ENCODE measurements around the gene AGAP1.

The AGAP1 gene

GRCh38 chr2:235705296-235705695 is 211.5 kb downstream of the AGAP1 start:
- H3K9me3 ChIP-seq (ENCODE audit: control insufficient read depth, low read length) = no peaks in the 10 kb centered on the region
- no peak for DNase-seq (ENCODE audit: low read depth)
- no peak overlapping the region for H3K4me3 ChIP-seq (ENCODE audit: low read length)
- no peaks in the 10 kb centered on the region for H3K27me3 ChIP-seq (replicated peaks; ENCODE audit: control insufficient read depth, insufficient read depth, low read length)
- H3K36me3 ChIP-seq (ENCODE audit: control insufficient read depth, insufficient read depth, low read length, severe bottlenecking) = no peaks in the 10 kb centered on the region
- no peak overlapping the region for H3K9ac ChIP-seq (ENCODE audit: low read length)
- peaks cover 16% of the 10 kb centered on the region for H3K4me1 ChIP-seq (ENCODE audit: control insufficient read depth, insufficient read depth, low read length)

GRCh38 chr2:235706506-235706905 is 212.7 kb downstream of the AGAP1 start:
- peaks cover 7% of the 10 kb centered on the region for H3K36me3 ChIP-seq (ENCODE audit: control insufficient read depth, insufficient read depth, low read length, severe bottlenecking)
- no peaks in the 10 kb centered on the region for H3K27me3 ChIP-seq (replicated peaks; ENCODE audit: control insufficient read depth, insufficient read depth, low read length)
- H3K4me1 ChIP-seq (ENCODE audit: control insufficient read depth, insufficient read depth, low read length) = peaks cover 16% of the 10 kb centered on the region
- no peak for DNase-seq (ENCODE audit: low read depth)
- H3K9me3 ChIP-seq (ENCODE audit: control insufficient read depth, low read length) = no peaks in the 10 kb centered on the region
- H3K9ac ChIP-seq (ENCODE audit: low read length) = no peak overlapping the region
- H3K4me3 ChIP-seq (ENCODE audit: low read length) = no peak overlapping the region

GRCh38 chr2:235707411-235708096 is 213.7 kb downstream of the AGAP1 start:
- Histone ChIP-seq H3K4me3 (ENCODE audit: low read length) (no peak overlapping the region), H3K4me1 (ENCODE audit: control insufficient read depth, insufficient read depth, low read length) (peaks cover 12% of the 10 kb centered on the region), H3K36me3 (ENCODE audit: control insufficient read depth, insufficient read depth, low read length, severe bottlenecking) (peaks cover 7% of the 10 kb centered on the region), H3K27me3 (replicated peaks; ENCODE audit: control insufficient read depth, insufficient read depth, low read length) (no peaks in the 10 kb centered on the region), H3K9ac (ENCODE audit: low read length) (no peak overlapping the region), H3K9me3 (ENCODE audit: control insufficient read depth, low read length) (no peaks in the 10 kb centered on the region)
- DNase-seq (ENCODE audit: low read depth) = no peak

GRCh38 chr2:235709124-235709813 is 215.4 kb downstream of the AGAP1 start:
- peak; percentile 7 for DNase-seq (ENCODE audit: low read depth)
- Histone ChIP-seq H3K27me3 (replicated peaks; ENCODE audit: control insufficient read depth, insufficient read depth, low read length) (no peaks in the 10 kb centered on the region), H3K9ac (ENCODE audit: low read length) (no peak overlapping the region), H3K36me3 (ENCODE audit: control insufficient read depth, insufficient read depth, low read length, severe bottlenecking) (peaks cover 7% of the 10 kb centered on the region), H3K4me1 (ENCODE audit: control insufficient read depth, insufficient read depth, low read length) (peaks cover 2% of the 10 kb centered on the region), H3K4me3 (ENCODE audit: low read length) (no peak overlapping the region), H3K9me3 (ENCODE audit: control insufficient read depth, low read length) (no peaks in the 10 kb centered on the region)

- Histone ChIP-seq H3K36me3 (ENCODE audit: control insufficient read depth, insufficient read depth, low read length, severe bottlenecking) (peaks cover 7% of the 10 kb centered on the region), H3K27me3 (replicated peaks; ENCODE audit: control insufficient read depth, insufficient read depth, low read length) (no peaks in the 10 kb centered on the region), H3K9me3 (ENCODE audit: control insufficient read depth, low read length) (no peaks in the 10 kb centered on the region), H3K4me3 (ENCODE audit: low read length) (no peak overlapping the region), H3K9ac (ENCODE audit: low read length) (no peak overlapping the region), H3K4me1 (ENCODE audit: control insufficient read depth, insufficient read depth, low read length) (peaks cover 2% of the 10 kb centered on the region)
- DNase-seq (ENCODE audit: low read depth) = no peak
Measured at GRCh38 chr2:235709969-235710879, 216.4 kb downstream of the AGAP1 start.

GRCh38 chr2:235710933-235711332 is 217.1 kb downstream of the AGAP1 start:
- Histone ChIP-seq H3K9me3 (ENCODE audit: control insufficient read depth, low read length) (no peaks in the 10 kb centered on the region), H3K4me3 (ENCODE audit: low read length) (no peak overlapping the region), H3K36me3 (ENCODE audit: control insufficient read depth, insufficient read depth, low read length, severe bottlenecking) (peaks cover 7% of the 10 kb centered on the region), H3K27me3 (replicated peaks; ENCODE audit: control insufficient read depth, insufficient read depth, low read length) (no peaks in the 10 kb centered on the region), H3K9ac (ENCODE audit: low read length) (no peak overlapping the region), H3K4me1 (ENCODE audit: control insufficient read depth, insufficient read depth, low read length) (peaks cover 2% of the 10 kb centered on the region)
- DNase-seq (ENCODE audit: low read depth) = no peak

- DNase-seq (ENCODE audit: low read depth) = no peak
- no peak overlapping the region for H3K4me3 ChIP-seq (ENCODE audit: low read length)
Measured at GRCh38 chr2:235711527-235711926, 217.7 kb downstream of the AGAP1 start.

GRCh38 chr2:235712176-235712575 is 218.3 kb downstream of the AGAP1 start:
- DNase-seq (ENCODE audit: low read depth) = no peak
- H3K36me3 ChIP-seq (ENCODE audit: control insufficient read depth, insufficient read depth, low read length, severe bottlenecking) = peaks cover 7% of the 10 kb centered on the region
- peaks cover 2% of the 10 kb centered on the region for H3K4me1 ChIP-seq (ENCODE audit: control insufficient read depth, insufficient read depth, low read length)
- H3K4me3 ChIP-seq (ENCODE audit: low read length) = no peak overlapping the region
- H3K27me3 ChIP-seq (replicated peaks; ENCODE audit: control insufficient read depth, insufficient read depth, low read length) = no peaks in the 10 kb centered on the region
- no peak overlapping the region for H3K9ac ChIP-seq (ENCODE audit: low read length)
- H3K9me3 ChIP-seq (ENCODE audit: control insufficient read depth, low read length) = no peaks in the 10 kb centered on the region

More at GRCh38 chr2:235711527-235711926, 217.7 kb downstream of the AGAP1 start:
- H3K4me1 ChIP-seq (ENCODE audit: control insufficient read depth, insufficient read depth, low read length) = peaks cover 2% of the 10 kb centered on the region
- no peaks in the 10 kb centered on the region for H3K27me3 ChIP-seq (replicated peaks; ENCODE audit: control insufficient read depth, insufficient read depth, low read length)
- H3K36me3 ChIP-seq (ENCODE audit: control insufficient read depth, insufficient read depth, low read length, severe bottlenecking) = peaks cover 7% of the 10 kb centered on the region
- no peak overlapping the region for H3K9ac ChIP-seq (ENCODE audit: low read length)
- no peaks in the 10 kb centered on the region for H3K9me3 ChIP-seq (ENCODE audit: control insufficient read depth, low read length)

GRCh38 chr2:235713189-235713588 is 219.3 kb downstream of the AGAP1 start:
- no peak overlapping the region for H3K4me3 ChIP-seq (ENCODE audit: low read length)
- no peak overlapping the region for H3K9ac ChIP-seq (ENCODE audit: low read length)
- no peak for DNase-seq (ENCODE audit: low read depth)
- H3K36me3 ChIP-seq (ENCODE audit: control insufficient read depth, insufficient read depth, low read length, severe bottlenecking) = peaks cover 7% of the 10 kb centered on the region
- no peaks in the 10 kb centered on the region for H3K9me3 ChIP-seq (ENCODE audit: control insufficient read depth, low read length)
- no peaks in the 10 kb centered on the region for H3K27me3 ChIP-seq (replicated peaks; ENCODE audit: control insufficient read depth, insufficient read depth, low read length)
- H3K4me1 ChIP-seq (ENCODE audit: control insufficient read depth, insufficient read depth, low read length) = peaks cover 2% of the 10 kb centered on the region

- Histone ChIP-seq H3K27me3 (replicated peaks; ENCODE audit: control insufficient read depth, insufficient read depth, low read length) (no peaks in the 10 kb centered on the region), H3K9me3 (ENCODE audit: control insufficient read depth, low read length) (no peaks in the 10 kb centered on the region), H3K4me3 (ENCODE audit: low read length) (no peak overlapping the region), H3K36me3 (ENCODE audit: control insufficient read depth, insufficient read depth, low read length, severe bottlenecking) (peaks cover 16% of the 10 kb centered on the region), H3K4me1 (ENCODE audit: control insufficient read depth, insufficient read depth, low read length) (no peaks in the 10 kb centered on the region), H3K9ac (ENCODE audit: low read length) (no peak overlapping the region)
- DNase-seq (ENCODE audit: low read depth) = no peak
Measured at GRCh38 chr2:235715601-235716000, 221.8 kb downstream of the AGAP1 start.

- no peak overlapping the region for H3K4me3 ChIP-seq (ENCODE audit: low read length)
- DNase-seq (ENCODE audit: low read depth) = no peak
- peaks cover 10% of the 10 kb centered on the region for H3K36me3 ChIP-seq (ENCODE audit: control insufficient read depth, insufficient read depth, low read length, severe bottlenecking)
Measured at GRCh38 chr2:235716875-235717496, 223.1 kb downstream of the AGAP1 start.

More at GRCh38 chr2:235716875-235717496, 223.1 kb downstream of the AGAP1 start:
- Histone ChIP-seq H3K9me3 (ENCODE audit: control insufficient read depth, low read length) (no peaks in the 10 kb centered on the region), H3K9ac (ENCODE audit: low read length) (no peak overlapping the region), H3K27me3 (replicated peaks; ENCODE audit: control insufficient read depth, insufficient read depth, low read length) (no peaks in the 10 kb centered on the region), H3K4me1 (ENCODE audit: control insufficient read depth, insufficient read depth, low read length) (no peaks in the 10 kb centered on the region)
